Astrocyte of the cerebellum (primary cell): Measurements from ENCODE around the gene ROPN1L.

Experiments
- DNase-seq: peaks from one replicate; pipeline ENCODE4 v3.0.0-alpha.2; 2011; ENCODE audit warnings: low read depth
- H3K4me3 ChIP-seq: 2 replicates; pipeline ENCODE4 v1.5.1; 2011; ENCODE audit warnings: mild to moderate bottlenecking, low read depth, low read length, moderate library complexity
- CTCF ChIP-seq: IDR thresholded peaks from 2 replicates; pipeline ENCODE4 v1.5.1; 2012; ENCODE audit warnings: low read length, low read depth, moderate library complexity, mild to moderate bottlenecking; ENCODE audit errors: missing control alignments
- in situ Hi-C: cut with HindIII; loops from 2 replicates; pipeline ENCODE4 v1.10.0; 2017; ENCODE audit warnings: low sequenced_read_pairs

The ROPN1L gene

DNA sequence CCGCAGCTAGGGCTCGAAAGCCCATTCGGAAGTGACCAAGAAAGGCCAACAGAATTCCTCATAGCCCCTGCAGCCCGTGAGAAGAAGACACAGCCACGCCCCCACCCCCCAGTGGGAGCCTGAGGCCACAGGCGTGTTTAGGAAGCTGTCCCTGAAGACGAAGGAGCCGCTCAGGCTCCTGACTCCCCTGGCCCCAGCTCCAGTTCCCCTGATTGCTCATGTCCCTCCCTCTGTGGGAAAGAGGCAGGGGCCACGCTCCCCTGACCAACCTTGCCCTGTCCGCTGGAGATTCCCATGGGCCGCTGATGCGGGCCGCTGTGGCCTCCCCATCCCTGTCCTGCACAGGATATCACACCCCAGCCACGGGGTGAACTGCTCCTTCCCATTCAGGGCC lies 13.6 kb downstream of the ROPN1L start:
- in situ Hi-C loops = loop anchor here (25.0 kb wide), 1 partner anchor 407 kb away; no protein-coding TSS in a partner anchor
- no peak for DNase-seq
- H3K4me3 ChIP-seq = no peak overlapping the region
- TF ChIP-seq CTCF = no peak

DNA sequence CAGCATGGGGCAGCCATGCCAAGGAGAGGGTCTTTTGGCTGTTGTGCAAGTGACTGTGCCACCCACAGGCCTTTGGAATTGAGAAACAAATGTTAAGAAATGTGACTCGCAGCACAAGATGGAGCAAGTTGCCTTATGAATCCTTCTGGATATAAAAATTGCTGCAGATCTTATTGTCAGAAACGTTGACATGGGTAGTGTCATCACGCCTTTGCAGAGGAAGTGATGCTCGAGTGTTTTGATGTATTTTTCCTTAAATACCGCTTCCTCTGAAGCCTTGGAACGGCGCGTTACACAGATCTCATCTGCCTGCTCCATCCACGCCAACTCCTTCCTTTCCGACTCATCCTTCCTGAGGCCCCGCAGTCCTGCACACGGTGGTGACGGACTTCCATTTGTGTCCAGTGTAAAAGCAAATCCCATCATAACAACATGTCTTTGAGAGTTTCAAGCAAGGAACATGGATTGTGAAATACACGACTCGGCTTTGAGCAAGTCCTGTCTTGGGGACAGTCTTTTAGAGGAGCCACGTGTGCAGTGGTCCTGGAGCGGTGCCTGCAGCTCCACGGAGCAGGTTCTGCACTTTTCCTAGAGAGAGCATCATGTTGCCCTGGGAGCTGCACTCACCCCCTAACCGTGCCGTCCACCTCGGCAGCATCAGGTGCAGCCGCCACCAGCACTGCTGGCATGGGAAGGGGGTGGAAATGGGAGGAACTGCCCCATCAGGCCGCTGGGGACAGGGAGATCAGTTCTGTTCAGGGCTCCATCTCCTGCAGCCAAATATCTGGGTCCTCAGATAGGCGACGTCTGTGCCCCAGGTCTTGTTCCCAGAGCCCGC lies 15.1 kb downstream of the ROPN1L start:
- TF ChIP-seq CTCF = no peak
- no peak for DNase-seq
- in situ Hi-C loops = loop anchor here (25.0 kb wide), 1 partner anchor 405 kb away; no protein-coding TSS in a partner anchor
- H3K4me3 ChIP-seq = no peak overlapping the region

GRCh38 chr5:10457682-10458574 lies 16.2 kb downstream of the ROPN1L start:
- no peak for DNase-seq
- TF ChIP-seq CTCF = no peak
- in situ Hi-C loops = loop anchor here (25.0 kb wide), 1 partner anchor 404 kb away; no protein-coding TSS in a partner anchor
- no peak overlapping the region for H3K4me3 ChIP-seq

DNA sequence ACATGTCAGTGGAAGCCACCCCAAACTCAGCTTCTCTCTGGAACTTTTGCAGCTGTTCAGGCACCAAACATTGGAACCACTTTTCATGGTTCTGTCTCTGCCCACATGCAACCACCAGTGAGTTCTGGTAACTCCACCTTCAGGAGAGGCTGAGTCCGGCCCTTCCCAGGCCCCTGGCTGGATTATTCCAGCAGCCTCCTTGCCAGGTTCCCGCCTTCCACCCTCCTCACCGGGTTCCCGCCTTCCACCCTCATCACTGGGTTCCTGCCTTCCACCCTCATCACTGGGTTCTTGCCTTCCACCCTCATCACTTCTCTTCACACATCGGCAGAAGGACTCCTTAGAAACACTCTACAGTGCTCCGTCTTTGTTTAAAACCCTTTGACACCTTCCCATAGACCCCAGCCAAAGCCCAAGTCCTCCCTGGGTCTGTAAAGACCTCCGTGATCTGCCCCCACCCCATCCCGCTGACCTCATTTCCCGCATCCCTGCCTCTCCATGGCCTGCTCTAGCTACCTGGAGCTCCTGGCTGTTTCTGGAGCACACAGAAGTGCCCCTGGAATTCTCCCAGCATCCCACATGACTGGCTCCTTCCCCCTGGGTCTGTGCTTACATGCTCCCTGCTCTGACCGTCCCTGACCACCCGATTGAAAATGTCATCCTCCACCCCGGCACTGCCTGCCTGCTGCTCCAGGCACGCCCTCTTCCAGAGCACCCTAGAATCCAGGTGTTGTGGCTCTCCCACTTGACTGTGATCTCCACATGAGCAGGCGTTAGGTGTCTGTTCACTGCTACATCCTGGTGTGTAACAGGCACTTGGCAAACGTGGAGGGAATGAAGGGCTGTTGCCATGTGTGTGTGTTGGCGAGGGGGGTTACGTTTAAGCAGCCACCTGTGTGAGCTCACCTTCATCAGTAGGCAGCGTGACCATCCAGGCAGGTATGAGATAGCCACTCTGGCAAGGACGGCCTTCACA lies 17.7 kb downstream of the ROPN1L start:
- no peak for DNase-seq
- no peak for TF ChIP-seq CTCF
- in situ Hi-C loops = loop anchor here (25.0 kb wide), 1 partner anchor 403 kb away; no protein-coding TSS in a partner anchor
- H3K4me3 ChIP-seq = no peak overlapping the region

DNA sequence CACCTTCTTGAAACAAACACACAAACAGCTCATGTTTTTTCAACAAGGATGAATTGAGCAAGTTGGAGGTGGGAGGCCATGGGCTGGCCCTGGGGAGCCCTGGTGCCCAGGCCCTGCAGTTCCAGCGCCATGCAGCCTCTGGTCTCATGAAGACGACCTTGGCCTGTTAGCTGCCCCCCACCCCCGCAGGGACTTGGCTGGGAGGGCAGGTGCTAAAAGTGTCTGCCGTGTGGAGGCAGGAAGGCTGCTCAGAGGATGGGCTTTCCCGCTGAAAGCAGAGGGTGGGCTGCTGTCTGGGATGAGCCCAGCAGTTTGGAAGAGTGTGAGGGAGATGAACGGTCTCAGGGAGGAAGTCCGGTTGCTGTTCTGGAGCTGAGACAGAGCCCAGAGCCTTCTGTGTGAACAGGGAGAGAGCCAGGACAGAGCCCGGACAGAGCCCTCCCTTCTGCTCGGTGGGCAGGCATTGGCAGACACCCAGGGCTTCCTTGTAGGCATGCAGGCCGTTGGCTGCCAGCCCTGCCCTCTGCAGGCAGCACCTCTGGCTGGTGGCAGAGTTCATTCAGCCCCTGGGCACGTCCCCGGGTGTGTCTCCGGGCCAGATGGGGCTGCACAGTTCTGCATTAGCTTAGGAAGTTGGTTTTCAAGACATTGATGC lies 18.7 kb downstream of the ROPN1L start:
- DNase-seq = no peak
- in situ Hi-C loops = loop anchor here (25.0 kb wide), 1 partner anchor 402 kb away; no protein-coding TSS in a partner anchor
- no peak for TF ChIP-seq CTCF
- H3K4me3 ChIP-seq = no peak overlapping the region
